Nephron progenitor cell (in vitro differentiated cells): Measurements from ENCODE around the gene LRRFIP2.
A peak's percentile ranks its signal among the peaks of the same experiment; 100 is the strongest.

Experiments used
- DNase-seq: peaks from one replicate; pipeline ENCODE4 v3.0.0; 2021
- H3K27ac Mint-ChIP-seq: 2 replicates; pipeline ENCODE4 v1.8.0; 2021; ENCODE audit warnings: mild to moderate bottlenecking, moderate library complexity, mixed read lengths
- H3K27me3 Mint-ChIP-seq: 2 replicates; pipeline ENCODE4 v1.8.0; 2021; ENCODE audit warnings: mild to moderate bottlenecking, low read depth, mixed read lengths; ENCODE audit not compliant: poor library complexity
- H3K36me3 Mint-ChIP-seq: 2 replicates; pipeline ENCODE4 v1.8.0; 2021; ENCODE audit warnings: low read depth, mixed read lengths
- H3K4me1 Mint-ChIP-seq: 2 replicates; pipeline ENCODE4 v1.8.0; 2021; ENCODE audit warnings: mixed read lengths
- H3K4me3 Mint-ChIP-seq: 2 replicates; pipeline ENCODE4 v1.8.0; 2021; ENCODE audit warnings: mild to moderate bottlenecking, moderate library complexity, mixed read lengths
- H3K9me3 Mint-ChIP-seq: 2 replicates; pipeline ENCODE4 v1.8.0; 2021; ENCODE audit warnings: mild to moderate bottlenecking, moderate library complexity, mixed read lengths
- TF ChIP-seq, protein P1 (sequence below): fragments of 200-600 bp; sonication (generic); IDR thresholded peaks from 2 replicates; pipeline ENCODE4 v1.5.0; 2021; ENCODE audit warnings: antibody characterized with exemption

LRRFIP2 gene

DNA sequence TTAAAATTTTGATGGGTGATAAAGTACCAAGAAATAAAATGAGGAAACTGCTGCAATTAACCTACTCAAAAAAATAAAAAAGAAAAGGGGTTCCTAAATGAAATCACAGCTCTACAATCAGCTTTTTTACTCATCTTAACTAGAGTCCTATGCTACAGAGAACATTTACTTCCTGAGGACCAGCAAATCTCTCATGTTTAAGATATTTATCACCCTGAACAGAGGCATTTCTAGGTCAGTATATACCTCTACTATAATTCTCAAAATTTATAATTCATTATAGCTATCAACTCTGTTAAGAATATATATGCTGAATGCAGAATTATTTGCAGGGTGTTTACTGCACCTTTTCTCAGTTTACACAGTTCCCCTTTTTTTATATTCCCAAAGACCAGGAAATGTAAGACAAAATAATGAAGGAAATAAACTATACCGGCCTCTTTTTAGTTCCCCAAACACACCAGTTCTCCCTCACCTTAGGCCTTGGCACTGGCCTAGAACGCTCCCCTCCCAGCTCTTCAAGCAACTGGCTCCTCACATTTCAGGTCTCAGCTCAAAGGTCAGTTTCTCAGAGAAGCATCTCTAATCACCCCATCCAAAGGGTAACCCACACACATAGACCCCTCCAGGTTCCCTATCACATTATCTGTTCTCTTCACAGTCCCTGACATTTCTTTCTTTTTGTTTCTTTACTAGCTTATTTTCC, 71.1 kb downstream of the LRRFIP2 start:
- Mint-ChIP-seq H3K4me1 (peaks cover 21% of the 10 kb centered on the region), H3K36me3 (peaks cover 20% of the 10 kb centered on the region), H3K27me3 (no peaks in the 10 kb centered on the region), H3K9me3 (no peaks in the 10 kb centered on the region), H3K27ac (peak overlapping the region; percentile 83), H3K4me3 (no peak overlapping the region)
- TF ChIP-seq, protein P1, sequence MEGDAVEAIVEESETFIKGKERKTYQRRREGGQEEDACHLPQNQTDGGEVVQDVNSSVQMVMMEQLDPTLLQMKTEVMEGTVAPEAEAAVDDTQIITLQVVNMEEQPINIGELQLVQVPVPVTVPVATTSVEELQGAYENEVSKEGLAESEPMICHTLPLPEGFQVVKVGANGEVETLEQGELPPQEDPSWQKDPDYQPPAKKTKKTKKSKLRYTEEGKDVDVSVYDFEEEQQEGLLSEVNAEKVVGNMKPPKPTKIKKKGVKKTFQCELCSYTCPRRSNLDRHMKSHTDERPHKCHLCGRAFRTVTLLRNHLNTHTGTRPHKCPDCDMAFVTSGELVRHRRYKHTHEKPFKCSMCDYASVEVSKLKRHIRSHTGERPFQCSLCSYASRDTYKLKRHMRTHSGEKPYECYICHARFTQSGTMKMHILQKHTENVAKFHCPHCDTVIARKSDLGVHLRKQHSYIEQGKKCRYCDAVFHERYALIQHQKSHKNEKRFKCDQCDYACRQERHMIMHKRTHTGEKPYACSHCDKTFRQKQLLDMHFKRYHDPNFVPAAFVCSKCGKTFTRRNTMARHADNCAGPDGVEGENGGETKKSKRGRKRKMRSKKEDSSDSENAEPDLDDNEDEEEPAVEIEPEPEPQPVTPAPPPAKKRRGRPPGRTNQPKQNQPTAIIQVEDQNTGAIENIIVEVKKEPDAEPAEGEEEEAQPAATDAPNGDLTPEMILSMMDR, result no peak
- DNase-seq, result no peak

DNA sequence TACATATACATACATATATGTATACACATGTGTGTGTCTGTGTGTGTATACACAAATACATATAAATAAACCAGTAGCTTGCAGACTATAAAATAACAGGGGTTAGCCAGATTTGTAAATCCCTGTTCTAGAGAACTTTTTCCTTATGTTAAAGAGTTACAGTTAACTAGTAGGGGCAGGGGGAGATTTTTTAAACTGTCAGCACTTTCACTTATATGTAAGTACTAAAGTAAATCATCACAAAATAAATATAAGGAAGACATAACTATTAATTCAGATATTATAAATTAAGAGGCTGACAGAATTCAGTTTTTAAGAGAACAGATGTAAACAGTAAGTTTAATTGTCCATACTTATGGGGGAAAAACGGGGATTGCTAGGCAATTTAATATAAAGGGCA, 74.0 kb downstream of the LRRFIP2 start:
- H3K4me1 Mint-ChIP-seq, result peaks cover 38% of the 10 kb centered on the region
- H3K9me3 Mint-ChIP-seq, result no peaks in the 10 kb centered on the region
- H3K27me3 Mint-ChIP-seq, result no peaks in the 10 kb centered on the region
- peaks cover 15% of the 10 kb centered on the region for H3K36me3 Mint-ChIP-seq
- H3K4me3 Mint-ChIP-seq, result no peak overlapping the region
- H3K27ac Mint-ChIP-seq, result no peak overlapping the region
- no peak for DNase-seq
- TF ChIP-seq, protein P1, result no peak

DNA sequence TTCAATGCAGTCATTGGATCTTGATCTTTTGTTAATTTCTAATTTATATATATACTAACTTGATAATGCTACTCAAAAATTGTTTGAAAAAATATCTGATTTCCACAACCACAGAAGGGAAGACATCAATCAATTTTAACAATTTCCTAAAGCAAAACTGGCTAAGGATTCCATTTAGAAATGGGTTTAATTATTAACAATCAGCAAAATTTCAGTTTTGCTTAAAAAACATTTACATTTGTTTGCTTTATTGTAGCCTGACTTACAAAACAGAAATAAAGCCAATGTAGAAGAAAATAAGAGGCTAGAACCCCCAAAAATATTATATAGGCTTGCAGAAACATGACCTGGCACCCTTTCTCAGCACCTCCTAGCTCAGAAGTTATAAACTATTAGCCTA, 74.9 kb downstream of the LRRFIP2 start:
- TF ChIP-seq, protein P1, result no peak
- peaks cover 38% of the 10 kb centered on the region for H3K4me1 Mint-ChIP-seq
- no peak overlapping the region for H3K27ac Mint-ChIP-seq
- H3K9me3 Mint-ChIP-seq, result no peaks in the 10 kb centered on the region
- no peaks in the 10 kb centered on the region for H3K27me3 Mint-ChIP-seq
- no peak for DNase-seq
- no peak overlapping the region for H3K4me3 Mint-ChIP-seq
- H3K36me3 Mint-ChIP-seq, result peaks cover 15% of the 10 kb centered on the region

DNA sequence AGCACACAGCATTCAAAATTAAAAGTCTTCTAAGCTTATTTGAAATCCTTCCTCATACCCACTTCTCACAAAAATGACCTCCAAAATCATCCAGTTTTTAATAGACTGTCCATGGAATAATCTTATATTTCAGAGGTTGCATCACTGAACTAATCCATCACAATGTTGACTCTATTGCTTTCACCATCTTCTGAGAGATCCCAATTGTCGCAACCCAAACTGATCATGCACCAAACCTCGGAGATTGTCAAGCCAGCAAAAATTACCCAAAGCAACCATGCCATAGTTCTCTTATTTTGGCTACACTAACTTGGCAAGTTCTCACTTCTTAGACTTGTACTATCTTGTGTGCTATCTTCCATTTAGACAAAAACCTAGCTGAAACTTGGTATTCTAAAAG, 75.5 kb downstream of the LRRFIP2 start:
- Mint-ChIP-seq H3K27me3 (no peaks in the 10 kb centered on the region), H3K4me1 (peaks cover 34% of the 10 kb centered on the region), H3K9me3 (no peaks in the 10 kb centered on the region), H3K36me3 (peaks cover 15% of the 10 kb centered on the region), H3K27ac (no peak overlapping the region), H3K4me3 (no peak overlapping the region)
- TF ChIP-seq, protein P1, result no peak
- no peak for DNase-seq

DNA sequence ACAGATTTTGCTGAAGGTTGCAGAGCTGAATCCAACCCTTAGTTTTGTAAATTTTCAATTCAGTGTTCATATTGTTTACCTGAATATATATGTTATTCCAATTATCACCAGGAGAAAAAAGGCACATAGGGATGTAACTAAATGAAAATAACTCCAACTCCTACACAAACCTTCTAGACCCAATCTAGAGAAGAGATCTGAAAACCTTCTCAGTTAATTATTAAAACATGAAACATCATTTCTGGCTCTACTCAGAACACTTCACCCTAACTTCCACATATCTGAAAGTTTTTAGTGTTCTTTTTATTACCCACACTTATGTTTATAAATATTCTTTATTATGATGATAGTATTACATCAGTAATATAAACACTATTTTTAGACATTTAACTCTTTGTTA, 76.6 kb downstream of the LRRFIP2 start:
- Mint-ChIP-seq H3K4me1 (peaks cover 26% of the 10 kb centered on the region), H3K36me3 (peaks cover 21% of the 10 kb centered on the region), H3K9me3 (no peaks in the 10 kb centered on the region)

More for the DNA sequence above, 76.6 kb downstream of the LRRFIP2 start:
- Mint-ChIP-seq H3K4me3 (no peak overlapping the region), H3K27me3 (no peaks in the 10 kb centered on the region), H3K27ac (peak overlapping the region; percentile 84)
- no peak for DNase-seq
- TF ChIP-seq, protein P1, result no peak
